K562 (cell line): ENCODE results near the gene THG1L. TPM values are rescaled to one million over a fixed set of nuclear protein-coding genes. Genes with fewer than 3 reads are reported as not detected.

Experiments used
- ATF6 ChIP-seq: sonication (generic); formaldehyde crosslinking; IDR thresholded peaks from 2 replicates; pipeline ENCODE4 v1.4.0; 2020; ENCODE audit warnings: mild to moderate bottlenecking, missing genetic modification reagents
- BDP1 ChIP-seq: IDR thresholded peaks from 3 replicates; pipeline ENCODE4 v1.6.1; 2011; ENCODE audit not compliant: insufficient read length, insufficient read depth
- CEBPZ ChIP-seq: fragments of 150-350 bp; IDR thresholded peaks from 2 replicates; pipeline ENCODE4 v1.6.1; 2014; ENCODE audit warnings: low read depth, mild to moderate bottlenecking, low read length, borderline replicate concordance
- DIDO1 ChIP-seq: fragments of 450-650 bp; IDR thresholded peaks from 2 replicates; pipeline ENCODE4 v1.6.1; 2016; ENCODE audit warnings: low read depth, missing biosample characterization, missing genetic modification characterization
- E2F5 ChIP-seq: sonication (generic); formaldehyde crosslinking; IDR thresholded peaks from 2 replicates; pipeline ENCODE4 v1.8.0; 2022; ENCODE audit warnings: mild to moderate bottlenecking, missing genetic modification reagents
- ETS2 ChIP-seq: IDR thresholded peaks from 2 replicates; pipeline ENCODE4 v1.6.1; 2016; ENCODE audit warnings: borderline replicate concordance, missing genetic modification characterization, mild to moderate bottlenecking, moderate library complexity, missing compliant biosample characterization; ENCODE audit not compliant: poor library complexity, severe bottlenecking
- HCFC1 ChIP-seq: IDR thresholded peaks from 2 replicates; pipeline ENCODE4 v1.6.1; 2012; ENCODE audit warnings: low read depth, low read length, improper control_type of control experiment
- MBD1 ChIP-seq: fragments of 250-450 bp; sonication (Bioruptor Pico); IDR thresholded peaks from 2 replicates; pipeline ENCODE4 v1.8.0; 2022; ENCODE audit warnings: inconsistent platforms
- NR2C2 ChIP-seq, 2 experiments: fragments of 200-800 bp in 1 of 2; sonication (Bioruptor generic) in 1 of 2; sonication (generic) in 1 of 2; formaldehyde crosslinking in 1 of 2; IDR thresholded peaks; 2 replicates each; pipeline versions ENCODE4 v1.6.1 to v1.8.0; 2016 to 2022; ENCODE audit warnings: mild to moderate bottlenecking in 1 of 2, missing compliant biosample characterization in 1 of 2, missing genetic modification characterization in 1 of 2, missing genetic modification reagents in 1 of 2
- NR4A1 ChIP-seq, 2 experiments: fragments of 250-450 bp in 1 of 2; fragments of 450-650 bp in 1 of 2; sonication (Bioruptor Pico) in 1 of 2; IDR thresholded peaks; 2 replicates each; pipeline versions ENCODE4 v1.4.0 to v1.6.1; 2016 to 2020; ENCODE audit warnings: mild to moderate bottlenecking in 2 of 2, missing compliant biosample characterization in 1 of 2, missing genetic modification characterization in 1 of 2, moderate library complexity in 1 of 2
- RBM14 ChIP-seq: fragments of 200-400 bp; formaldehyde crosslinking; IDR thresholded peaks from 2 replicates; pipeline ENCODE4 v1.6.1; 2018; ENCODE audit warnings: low read depth, mild to moderate bottlenecking, low read length, moderate library complexity, borderline replicate concordance; ENCODE audit not compliant: insufficient read depth
- SETDB1 ChIP-seq: IDR thresholded peaks from one replicate; pipeline ENCODE4 v1.6.1; 2012; ENCODE audit warnings: low read length, control low read depth, inconsistent platforms
- SIX5 ChIP-seq, 2 experiments: IDR thresholded peaks; 2 replicates each; pipeline ENCODE4 v1.6.1; 2011; ENCODE audit warnings: low read length in 2 of 2, borderline replicate concordance in 1 of 2, low read depth in 1 of 2, mild to moderate bottlenecking in 1 of 2, moderate library complexity in 1 of 2; ENCODE audit not compliant: insufficient read depth in 1 of 2
- ZNF277 ChIP-seq: fragments of 250-450 bp; sonication (Bioruptor Pico); IDR thresholded peaks from 2 replicates; pipeline ENCODE4 v1.8.0; 2022; ENCODE audit warnings: inconsistent platforms, mild to moderate bottlenecking, moderate library complexity, borderline replicate concordance
- polyA plus RNA-seq, 8 experiments: library from polyadenylated mRNA; depleted of rRNA in 4 of 8; stranded (reverse) in 5 of 8; unstranded in 3 of 8; fragments of >200 nt; fragmentation: Nextera tagmentation in 2 of 8; fragmentation: Illumina TruSeq in 1 of 8; extraction: Ambion mirVana in 2 of 8; extraction: Trizol in 1 of 8; gene quantifications; 2 replicates each; pipeline versions ENCODE4 v1.2.1 to v1.2.3, GENCODE V29; 2011 to 2014; ENCODE audit warnings: inconsistent platforms in 1 of 8, missing spikeins in 1 of 8
- total RNA-seq, 7 experiments: library from RNA; depleted of rRNA in 6 of 7; stranded (reverse); fragments of >200 nt in 6 of 7; fragmentation: Illumina TruSeq in 2 of 7; extraction: Trizol in 2 of 7; gene quantifications; 2 replicates each; pipeline versions ENCODE4 v1.2.1 to v1.2.3, GENCODE V29; 2011 to 2021; ENCODE audit warnings: low replicate concordance in 1 of 7

Gene THG1L
- total and polyA plus RNA-seq, 9 of the 15 experiments (the other 6 are each of a cell fraction or from before 2014, with no cell fraction given), result 21.8 to 40.7 (median 28.0) TPM

GRCh38 chr5:157731272-157732129 lies at the start of gene THG1L (continued):
- no peak for TF ChIP-seq CEBPZ
- TF ChIP-seq ATF6 (CRISPR knock-in tag), result peak; percentile 84; the same call in 1 of the 2 replicates
- no peak for TF ChIP-seq MBD1 (CRISPR knock-in tag)
- peak; percentile 47; the same call in 1 of the 2 replicates for TF ChIP-seq E2F5 (CRISPR knock-in tag)
- TF ChIP-seq RBM14, result no peak
- TF ChIP-seq NR2C2 (CRISPR knock-in tag; IDR thresholded peaks at IDR 0.05), result peak; percentile 81
- peak; percentile 98 for TF ChIP-seq NR2C2 (tag; IDR thresholded peaks at IDR 0.05)
- TF ChIP-seq ZNF277 (CRISPR knock-in tag), result no peak
- TF ChIP-seq HCFC1, result peak; percentile 74
- no peak for TF ChIP-seq ETS2
- TF ChIP-seq BDP1, result no peak
- TF ChIP-seq SIX5 (IDR thresholded peaks at IDR 0.05; ENCODE audit: borderline replicate concordance in 1 of 2, insufficient read depth in 1 of 2, low read depth in 1 of 2, low read length in 2 of 2), result peak in 1 of 2 experiments; percentile 25; a peak in 1 of 4 replicates
- no peak for TF ChIP-seq NR4A1 (CRISPR knock-in tag; IDR thresholded peaks at IDR 0.05)
- no peak; the same call in 1 of the 2 replicates for TF ChIP-seq NR4A1 (tag; IDR thresholded peaks at IDR 0.05)
- TF ChIP-seq DIDO1 (tag), result peak; percentile 80; the same call in 1 of the 2 replicates
- no peak for TF ChIP-seq SETDB1
